ENCODE results near the gene NOC4L.

DNA sequence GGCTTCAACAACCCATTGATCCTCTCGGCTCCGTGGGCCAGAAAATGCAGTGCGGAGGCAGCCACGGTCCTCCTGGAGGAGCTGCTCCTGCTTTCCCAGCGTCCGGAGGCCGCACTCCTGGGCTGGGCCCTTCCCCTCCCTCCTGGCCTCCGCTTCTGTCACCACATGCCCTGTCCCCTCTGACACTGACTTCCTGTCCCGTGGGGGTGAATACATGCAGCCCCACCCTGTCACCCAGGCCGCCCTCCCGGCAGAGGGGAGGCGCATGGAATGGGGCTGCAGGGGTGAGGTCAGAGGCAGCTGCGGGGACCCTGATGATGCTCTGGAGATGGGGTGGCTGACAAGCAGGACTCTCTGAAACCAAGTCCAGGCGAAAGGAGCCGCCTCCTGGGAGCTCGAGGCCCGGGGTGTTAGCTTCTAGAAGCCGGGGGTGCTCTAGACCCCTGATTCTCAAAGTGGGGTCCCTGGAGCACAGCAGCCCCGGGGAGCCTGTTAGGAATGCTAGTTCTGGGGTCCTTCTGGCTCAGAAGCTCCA, 32.2 kb downstream of the NOC4L start:
- TF ChIP-seq RFX5 (IDR thresholded peaks at IDR 0.05; ENCODE audit: low read depth, low read length) (no peak), POLR2A (IDR thresholded peaks at IDR 0.05; ENCODE audit: low read depth, low read length) (no peak), CTCF (conservative IDR thresholded peaks at IDR 0.05; ENCODE audit: low read depth, low read length) (no peak), CEBPB (IDR thresholded peaks at IDR 0.05; ENCODE audit: low read depth, low read length) (no peak), SMC3 (IDR thresholded peaks at IDR 0.05; ENCODE audit: low read depth, low read length) (no peak), ELK1 (IDR thresholded peaks at IDR 0.05; ENCODE audit: borderline replicate concordance, low read depth, low read length) (no peak), RCOR1 (IDR thresholded peaks at IDR 0.05; ENCODE audit: insufficient replicate concordance, low read length) (no peak), USF2 (IDR thresholded peaks at IDR 0.05; ENCODE audit: low read depth, low read length) (no peak), MXI1 (IDR thresholded peaks at IDR 0.05; ENCODE audit: borderline replicate concordance, low read depth, low read length) (no peak), RAD21 (IDR thresholded peaks at IDR 0.05; ENCODE audit: low read length) (no peak), MAZ (IDR thresholded peaks at IDR 0.05; ENCODE audit: borderline replicate concordance, low read depth, low read length) (no peak), BHLHE40 (IDR thresholded peaks at IDR 0.05; ENCODE audit: low read depth, low read length) (no peak), MAFK (IDR thresholded peaks at IDR 0.05; ENCODE audit: low read depth, low read length) (no peak), FOS (IDR thresholded peaks at IDR 0.05; ENCODE audit: low read depth, low read length) (no peak)
